ENCODE measurements around the gene RFC2. TPM values are rescaled to one million over a fixed set of nuclear protein-coding genes. Genes with fewer than 3 reads are reported as not detected.
"Not testable (repeated sequence)": the region's sequence is repeated elsewhere in the genome, so short reads cannot be mapped to it uniquely, and the experiment has no call there.

RFC2 gene
- total RNA-seq, 1 experiment from 2014 or later, result 75.6 TPM

GRCh38 chr7:74225400-74225799 lies 28.8 kb downstream of the RFC2 start:
- intact Hi-C loops (cut with micrococcal nuclease), result no loop called here
- RAD21 ChIA-PET (ENCODE audit: low non-redundant PET in 1 of 2, low total read pairs in 2 of 2, uncharacterized antibody in 2 of 2, unreplicated experiment in 2 of 2), result no interaction called here
- Histone ChIP-seq H3K4me3 (replicated peaks in 1 of 2; ENCODE audit: low read depth in 1 of 2, low read length in 2 of 2) (no peak overlapping the region), H3K4me1 (ENCODE audit: control insufficient read depth in 1 of 2, insufficient read depth in 2 of 2, low read length in 2 of 2) (peaks cover 3 to 12% of the 10 kb centered on the region in 2 experiments; a peak in 3 of 4 replicates), H3K9me2 (ENCODE audit: insufficient read depth) (no peaks in the 10 kb centered on the region), H3K27ac (ENCODE audit: low read depth, low read length) (no peak overlapping the region), H4K20me1 (ENCODE audit: insufficient read depth) (no peaks in the 10 kb centered on the region), H3K9ac (ENCODE audit: low read length) (no peak overlapping the region), H3K27me3 (ENCODE audit: insufficient read depth, low read length) (no peaks in the 10 kb centered on the region), H3K79me2 (ENCODE audit: insufficient read depth, low read length) (no peaks in the 10 kb centered on the region), H3K9me3 (ENCODE audit: control insufficient read depth in 1 of 2, insufficient read depth in 1 of 2, low read depth in 1 of 2, low read length in 2 of 2) (no peaks in the 10 kb centered on the region), H3K36me3 (ENCODE audit: control insufficient read depth in 1 of 2, insufficient read depth in 2 of 2, low read length in 2 of 2) (peaks cover 2 to 10% of the 10 kb centered on the region in 2 experiments; a peak in 3 of 4 replicates), H3K4me2 (ENCODE audit: low read length) (no peak overlapping the region), H2AFZ (ENCODE audit: low read depth, low read length, poor library complexity, severe bottlenecking) (no peak overlapping the region)
- DNase-seq (ENCODE audit: low read depth, low spot score), result no peak
- no peak for TF ChIP-seq EGR1 (IDR thresholded peaks at IDR 0.05; ENCODE audit: low read depth)
- POLR2A ChIA-PET, result no interaction called here
- BruUV-seq (replicated peaks), result no TSS peak
- no peak for ATAC-seq
- CTCF ChIA-PET, result no interaction called here

DNA sequence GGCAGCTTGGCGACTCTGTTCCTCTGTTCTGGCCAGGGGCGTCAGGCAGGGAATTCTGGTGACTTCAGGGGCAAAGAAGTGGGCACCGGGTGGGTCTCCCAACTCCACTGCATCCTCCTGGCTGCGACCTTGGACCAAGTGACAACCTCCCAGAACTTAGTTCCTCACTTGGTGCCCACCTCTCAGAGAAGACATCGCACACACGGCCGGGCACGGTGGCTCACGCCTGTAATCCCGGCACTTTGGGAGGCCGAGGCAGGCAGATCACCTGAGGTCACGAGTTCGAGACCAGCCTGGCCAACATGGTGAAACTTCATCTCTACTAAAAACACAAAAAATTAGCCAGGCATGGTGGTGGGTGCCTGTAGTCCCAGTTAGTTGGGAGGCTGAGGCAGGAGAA lies 29.3 kb downstream of the RFC2 start:
- H3K27ac ChIP-seq (ENCODE audit: low read depth, low read length); intact Hi-C loops (cut with micrococcal nuclease); H2AFZ ChIP-seq (ENCODE audit: low read depth, low read length, poor library complexity, severe bottlenecking); H3K36me3 ChIP-seq (ENCODE audit: control insufficient read depth in 1 of 2, insufficient read depth in 2 of 2, low read length in 2 of 2); H3K27me3 ChIP-seq (ENCODE audit: insufficient read depth, low read length); H3K79me2 ChIP-seq (ENCODE audit: insufficient read depth, low read length); H3K4me2 ChIP-seq (ENCODE audit: low read length); CTCF ChIA-PET; ATAC-seq; H3K9ac ChIP-seq (ENCODE audit: low read length); RAD21 ChIA-PET (ENCODE audit: low non-redundant PET in 1 of 2, low total read pairs in 2 of 2, uncharacterized antibody in 2 of 2, unreplicated experiment in 2 of 2); BruUV-seq (replicated peaks); H4K20me1 ChIP-seq (ENCODE audit: insufficient read depth); POLR2A ChIA-PET; H3K9me2 ChIP-seq (ENCODE audit: insufficient read depth); H3K4me3 ChIP-seq (replicated peaks in 1 of 2; ENCODE audit: low read depth in 1 of 2, low read length in 2 of 2); H3K9me3 ChIP-seq (ENCODE audit: control insufficient read depth in 1 of 2, insufficient read depth in 1 of 2, low read depth in 1 of 2, low read length in 2 of 2); DNase-seq (ENCODE audit: low read depth, low spot score): not testable (repeated sequence)
- H3K4me1 ChIP-seq (ENCODE audit: control insufficient read depth in 1 of 2, insufficient read depth in 2 of 2, low read length in 2 of 2), result peaks cover 3 to 17% of the 10 kb centered on the region in 2 experiments; a peak in 3 of 4 replicates

GRCh38 chr7:74224511-74224832 lies 29.7 kb downstream of the RFC2 start:
- ChIA-PET POLR2A (no interaction called here), CTCF (no interaction called here), RAD21 (ENCODE audit: low non-redundant PET in 1 of 2, low total read pairs in 2 of 2, uncharacterized antibody in 2 of 2, unreplicated experiment in 2 of 2) (no interaction called here)
- intact Hi-C loops (cut with micrococcal nuclease), result no loop called here
- no peaks in the 10 kb centered on the region for H3K79me2 ChIP-seq (ENCODE audit: insufficient read depth, low read length)
- no peak overlapping the region for H3K9ac ChIP-seq (ENCODE audit: low read length)
- TF ChIP-seq TCF7L2 (IDR thresholded peaks at IDR 0.05; ENCODE audit: borderline replicate concordance, extremely low read depth, insufficient read depth, insufficient read length) (no peak), JUND (IDR thresholded peaks at IDR 0.05) (no peak), CEBPB (IDR thresholded peaks at IDR 0.05; ENCODE audit: low read depth) (no peak), ELF1 (IDR thresholded peaks at IDR 0.05; ENCODE audit: borderline replicate concordance, low read depth) (no peak), MAX (IDR thresholded peaks at IDR 0.05) (no peak), SRF (IDR thresholded peaks at IDR 0.05; ENCODE audit: low read depth) (no peak), SP1 (IDR thresholded peaks at IDR 0.05; ENCODE audit: low read depth) (no peak), CTCF (IDR thresholded peaks at IDR 0.05 in 2 of 3, conservative IDR thresholded peaks at IDR 0.05 in 1 of 3; ENCODE audit: borderline replicate concordance in 1 of 3, insufficient read depth in 1 of 3, low read depth in 2 of 3, low read length in 2 of 3) (no peak), ZFX (IDR thresholded peaks at IDR 0.05) (no peak), ZNF274 (IDR thresholded peaks at IDR 0.05; ENCODE audit: low read depth, low read length) (no peak)
- peaks cover 2 to 7% of the 10 kb centered on the region in 2 experiments; a peak in 2 of 4 replicates for H3K36me3 ChIP-seq (ENCODE audit: control insufficient read depth in 1 of 2, insufficient read depth in 2 of 2, low read length in 2 of 2)
- no peak overlapping the region for H3K27ac ChIP-seq (ENCODE audit: low read depth, low read length)
- BruUV-seq (replicated peaks), result no TSS peak
- H3K9me2 ChIP-seq (ENCODE audit: insufficient read depth), result no peaks in the 10 kb centered on the region
- H4K20me1 ChIP-seq (ENCODE audit: insufficient read depth), result no peaks in the 10 kb centered on the region
- no peak overlapping the region for H2AFZ ChIP-seq (ENCODE audit: low read depth, low read length, poor library complexity, severe bottlenecking)
- no peak overlapping the region for H3K4me2 ChIP-seq (ENCODE audit: low read length)
- DNase-seq (ENCODE audit: low read depth, low spot score), result no peak
- no peak for ATAC-seq
- no peaks in the 10 kb centered on the region for H3K9me3 ChIP-seq (ENCODE audit: control insufficient read depth in 1 of 2, insufficient read depth in 1 of 2, low read depth in 1 of 2, low read length in 2 of 2)
- no peak overlapping the region for H3K4me3 ChIP-seq (replicated peaks in 1 of 2; ENCODE audit: low read depth in 1 of 2, low read length in 2 of 2)
- no peaks in the 10 kb centered on the region for H3K27me3 ChIP-seq (ENCODE audit: insufficient read depth, low read length)
- peaks cover 3 to 18% of the 10 kb centered on the region in 2 experiments; a peak in 3 of 4 replicates for H3K4me1 ChIP-seq (ENCODE audit: control insufficient read depth in 1 of 2, insufficient read depth in 2 of 2, low read length in 2 of 2)
